MCF 10A (cell line): ENCODE data around the gene LRP1. TPM values are rescaled to one million over a fixed set of nuclear protein-coding genes. Genes with fewer than 3 reads are reported as not detected.
A peak's percentile ranks its signal among the peaks of the same experiment; 100 is the strongest.

ENCODE experiments used
- BruUV-seq: library from RNA; stranded (reverse); fragments of 400-500 nt; replicated peaks from 2 replicates; lab custom pipeline; 2021; lab: Mats Ljungman, UMichigan
- CTCF ChIA-PET: fragments of 300-600 bp; sonication (Branson Sonifier 250); formaldehyde crosslinking; extraction: SDS; loops from one replicate; lab custom pipeline; 2021; ENCODE audit warnings: antibody characterized with exemption, inconsistent platforms; lab: Yijun Ruan, JAX
- POLR2A ChIA-PET: fragments of 300-600, 350-650 bp; sonication (Branson Sonifier 250); formaldehyde crosslinking; extraction: SDS; loops from one replicate; lab custom pipeline; 2020; ENCODE audit warnings: antibody characterized with exemption, inconsistent platforms; lab: Yijun Ruan, JAX
- DNase-seq: peaks from one replicate; pipeline ENCODE4 v3.0.0-alpha.2; 2018; ENCODE audit not compliant: unreplicated experiment
- H3K27ac Mint-ChIP-seq: one replicate; pipeline ENCODE4 v1.8.0; 2022; ENCODE audit warnings: mild to moderate bottlenecking, low read depth, mixed read lengths; ENCODE audit not compliant: unreplicated experiment
- H3K27me3 Mint-ChIP-seq: one replicate; pipeline ENCODE4 v1.8.0; 2022; ENCODE audit warnings: mixed read lengths; ENCODE audit not compliant: insufficient read depth, unreplicated experiment
- H3K36me3 Mint-ChIP-seq: one replicate; pipeline ENCODE4 v1.8.0; 2022; ENCODE audit warnings: mild to moderate bottlenecking, moderate library complexity, mixed read lengths; ENCODE audit not compliant: insufficient read depth, unreplicated experiment
- H3K4me1 Mint-ChIP-seq: one replicate; pipeline ENCODE4 v1.8.0; 2022; ENCODE audit warnings: mixed read lengths; ENCODE audit not compliant: insufficient read depth, unreplicated experiment
- H3K4me3 Mint-ChIP-seq: one replicate; pipeline ENCODE4 v1.8.0; 2022; ENCODE audit warnings: mild to moderate bottlenecking, moderate library complexity, mixed read lengths; ENCODE audit not compliant: unreplicated experiment
- H3K9me3 Mint-ChIP-seq: one replicate; pipeline ENCODE4 v1.8.0; 2022; ENCODE audit warnings: mixed read lengths; ENCODE audit not compliant: unreplicated experiment
- intact Hi-C: fragments of 100-400 bp; cut with micrococcal nuclease; formaldehyde crosslinking; loops from 2 replicates; pipeline ENCODE4 v1.14.1; 2022
- total RNA-seq: library from RNA; stranded (reverse); gene quantifications from 2 replicates; pipeline ENCODE4 v1.2.3, GENCODE V29; 2022
- TF ChIP-seq, protein P1 (sequence below): fragments of 200-600 bp; IDR thresholded peaks from one replicate; pipeline ENCODE4 v1.8.0; 2022; ENCODE audit warnings: antibody characterized with exemption, mild to moderate bottlenecking; ENCODE audit not compliant: unreplicated experiment

Gene LRP1
- total RNA-seq, 1 experiment from 2014 or later, result 18.9 TPM

DNA sequence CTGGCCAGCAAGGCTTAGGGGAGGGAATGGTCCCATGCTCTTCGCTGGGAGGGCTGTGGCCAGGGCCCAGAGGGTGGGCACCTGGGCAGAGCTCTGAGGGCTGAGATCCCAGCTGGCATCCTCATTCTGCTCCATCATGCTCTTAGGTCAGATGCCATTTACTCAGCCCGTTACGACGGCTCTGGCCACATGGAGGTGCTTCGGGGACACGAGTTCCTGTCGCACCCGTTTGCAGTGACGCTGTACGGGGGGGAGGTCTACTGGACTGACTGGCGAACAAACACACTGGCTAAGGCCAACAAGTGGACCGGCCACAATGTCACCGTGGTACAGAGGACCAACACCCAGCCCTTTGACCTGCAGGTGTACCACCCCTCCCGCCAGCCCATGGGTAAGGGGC lies 49.9 kb downstream of the LRP1 start:
- intact Hi-C loops, result no loop called here
- Mint-ChIP-seq H3K9me3 (no peaks in the 10 kb centered on the region), H3K4me3 (no peak overlapping the region), H3K4me1 (peaks cover 37% of the 10 kb centered on the region), H3K27me3 (no peaks in the 10 kb centered on the region), H3K27ac (peak overlapping the region; percentile 35), H3K36me3 (peaks cover 33% of the 10 kb centered on the region)
- ChIA-PET CTCF (interaction anchor here (1.0 to 15.4 kb wide), 2 partner anchors 54 to 66 kb away, joined by 5 to 530 read pairs; partner anchors contain the start of gene LRP1), POLR2A (interaction anchor here (0.7 kb wide), 1 partner anchor 9 kb away, joined by 3 read pairs; no protein-coding TSS in a partner anchor)
- BruUV-seq, result no TSS peak
- DNase-seq, result no peak
- TF ChIP-seq, protein P1, sequence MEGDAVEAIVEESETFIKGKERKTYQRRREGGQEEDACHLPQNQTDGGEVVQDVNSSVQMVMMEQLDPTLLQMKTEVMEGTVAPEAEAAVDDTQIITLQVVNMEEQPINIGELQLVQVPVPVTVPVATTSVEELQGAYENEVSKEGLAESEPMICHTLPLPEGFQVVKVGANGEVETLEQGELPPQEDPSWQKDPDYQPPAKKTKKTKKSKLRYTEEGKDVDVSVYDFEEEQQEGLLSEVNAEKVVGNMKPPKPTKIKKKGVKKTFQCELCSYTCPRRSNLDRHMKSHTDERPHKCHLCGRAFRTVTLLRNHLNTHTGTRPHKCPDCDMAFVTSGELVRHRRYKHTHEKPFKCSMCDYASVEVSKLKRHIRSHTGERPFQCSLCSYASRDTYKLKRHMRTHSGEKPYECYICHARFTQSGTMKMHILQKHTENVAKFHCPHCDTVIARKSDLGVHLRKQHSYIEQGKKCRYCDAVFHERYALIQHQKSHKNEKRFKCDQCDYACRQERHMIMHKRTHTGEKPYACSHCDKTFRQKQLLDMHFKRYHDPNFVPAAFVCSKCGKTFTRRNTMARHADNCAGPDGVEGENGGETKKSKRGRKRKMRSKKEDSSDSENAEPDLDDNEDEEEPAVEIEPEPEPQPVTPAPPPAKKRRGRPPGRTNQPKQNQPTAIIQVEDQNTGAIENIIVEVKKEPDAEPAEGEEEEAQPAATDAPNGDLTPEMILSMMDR, result no peak

GRCh38 chr12:57179331-57180086 lies 51.2 kb downstream of the LRP1 start:
- DNase-seq, result no peak
- peak overlapping the region; percentile 19 for H3K27ac Mint-ChIP-seq
- peaks cover 30% of the 10 kb centered on the region for H3K36me3 Mint-ChIP-seq
- CTCF ChIA-PET, result interaction anchor here (0.6 to 15.4 kb wide), 4 partner anchors 42 to 110 kb away, joined by 3 to 530 read pairs (median 24); partner anchors contain the start of genes LRP1 and STAT6
- TF ChIP-seq, protein P1, result no peak
- intact Hi-C loops, result no loop called here
- H3K9me3 Mint-ChIP-seq, result no peaks in the 10 kb centered on the region
- peaks cover 32% of the 10 kb centered on the region for H3K4me1 Mint-ChIP-seq
- POLR2A ChIA-PET, result interaction anchor here (0.8 to 1.4 kb wide), 3 partner anchors 55 to 84 kb away, joined by 3 to 4 read pairs (median 3); no protein-coding TSS in a partner anchor
- BruUV-seq, result no TSS peak
- no peaks in the 10 kb centered on the region for H3K27me3 Mint-ChIP-seq
- H3K4me3 Mint-ChIP-seq, result no peak overlapping the region

DNA sequence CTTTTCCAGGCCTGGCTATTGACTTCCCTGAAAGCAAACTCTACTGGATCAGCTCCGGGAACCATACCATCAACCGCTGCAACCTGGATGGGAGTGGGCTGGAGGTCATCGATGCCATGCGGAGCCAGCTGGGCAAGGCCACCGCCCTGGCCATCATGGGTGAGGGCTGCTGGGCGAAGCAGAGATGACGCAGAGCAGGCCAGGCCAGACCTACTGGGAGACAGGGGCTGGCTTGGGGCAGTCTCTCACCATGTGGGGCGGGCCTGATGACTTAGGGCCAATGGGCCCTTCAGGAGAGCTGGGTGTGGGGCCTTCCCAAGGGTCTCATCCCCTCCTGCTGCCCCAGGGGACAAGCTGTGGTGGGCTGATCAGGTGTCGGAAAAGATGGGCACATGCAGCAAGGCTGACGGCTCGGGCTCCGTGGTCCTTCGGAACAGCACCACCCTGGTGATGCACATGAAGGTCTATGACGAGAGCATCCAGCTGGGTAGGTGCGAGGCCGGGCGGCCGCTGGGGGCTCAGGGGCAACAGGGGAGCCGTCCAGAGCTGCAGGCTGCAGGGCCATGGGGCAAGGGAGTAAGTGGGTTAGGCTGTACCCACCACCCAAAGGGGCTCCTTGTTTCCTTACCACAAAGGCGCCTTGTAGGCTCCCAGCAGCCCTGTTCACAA lies 52.2 kb downstream of the LRP1 start:
- BruUV-seq, result no TSS peak
- H3K27ac Mint-ChIP-seq, result peak overlapping the region; percentile 19
- H3K4me3 Mint-ChIP-seq, result no peak overlapping the region
- no peak for DNase-seq
- TF ChIP-seq, protein P1, result no peak
- CTCF ChIA-PET, result interaction anchor here (0.7 to 15.4 kb wide), 10 partner anchors 8 to 496 kb away, joined by 3 to 530 read pairs (median 6); partner anchors contain the start of genes LRP1 and STAT6
- H3K4me1 Mint-ChIP-seq, result peaks cover 22% of the 10 kb centered on the region
- H3K9me3 Mint-ChIP-seq, result no peaks in the 10 kb centered on the region
- intact Hi-C loops, result no loop called here
- peaks cover 30% of the 10 kb centered on the region for H3K36me3 Mint-ChIP-seq
- POLR2A ChIA-PET, result interaction anchor here (0.8 to 3.5 kb wide), 8 partner anchors 54 to 111 kb away, joined by 3 to 24 read pairs (median 4); partner anchors contain the start of genes LRP1, NEMP1 and STAT6
- H3K27me3 Mint-ChIP-seq, result no peaks in the 10 kb centered on the region
